Mesenteric fat pad (tissue), 1 donor: ENCODE measurements around the gene MGLL. TPM values are rescaled to one million over a fixed set of nuclear protein-coding genes. Genes with fewer than 3 reads are reported as not detected.
A peak's percentile ranks its signal among the peaks of the same experiment; 100 is the strongest.

Source experiments
- DNase-seq: peaks from one replicate; pipeline ENCODE4 v3.0.0-alpha.2; 2020; ENCODE audit warnings: low spot score
- total RNA-seq: library from RNA; stranded (reverse); fragmentation: NEBNext Ultra II Directional; extraction: Animal tissue kit (Norgen Biotek cat#: 25700); gene quantifications from one replicate; pipeline ENCODE4 v1.2.1, GENCODE V29; 2021
- donor health status: DM: yes; HTN: yes; CAD: no.

MGLL gene
- total RNA-seq, 1 donor from 2014 or later: 301 TPM

- peak; percentile 84 for DNase-seq
Measured at GRCh38 chr3:127678611-127679533, 143.4 kb downstream of the MGLL start.

DNA sequence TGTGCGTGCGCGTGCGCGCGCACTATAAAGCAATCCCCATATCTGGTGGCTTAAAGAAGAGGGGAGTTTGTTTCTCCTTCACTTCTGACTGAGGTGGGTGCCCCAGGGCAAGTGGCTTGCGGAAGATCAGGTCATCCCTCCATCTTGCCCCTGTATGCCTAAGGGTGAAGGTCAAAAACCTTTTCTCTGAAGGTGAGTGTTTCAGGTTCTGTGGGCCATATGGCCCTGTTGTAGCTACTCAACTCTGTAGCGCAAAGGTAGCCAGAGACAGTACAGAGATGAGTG, 144.1 kb downstream of the MGLL start:
- DNase-seq: no peak

DNA sequence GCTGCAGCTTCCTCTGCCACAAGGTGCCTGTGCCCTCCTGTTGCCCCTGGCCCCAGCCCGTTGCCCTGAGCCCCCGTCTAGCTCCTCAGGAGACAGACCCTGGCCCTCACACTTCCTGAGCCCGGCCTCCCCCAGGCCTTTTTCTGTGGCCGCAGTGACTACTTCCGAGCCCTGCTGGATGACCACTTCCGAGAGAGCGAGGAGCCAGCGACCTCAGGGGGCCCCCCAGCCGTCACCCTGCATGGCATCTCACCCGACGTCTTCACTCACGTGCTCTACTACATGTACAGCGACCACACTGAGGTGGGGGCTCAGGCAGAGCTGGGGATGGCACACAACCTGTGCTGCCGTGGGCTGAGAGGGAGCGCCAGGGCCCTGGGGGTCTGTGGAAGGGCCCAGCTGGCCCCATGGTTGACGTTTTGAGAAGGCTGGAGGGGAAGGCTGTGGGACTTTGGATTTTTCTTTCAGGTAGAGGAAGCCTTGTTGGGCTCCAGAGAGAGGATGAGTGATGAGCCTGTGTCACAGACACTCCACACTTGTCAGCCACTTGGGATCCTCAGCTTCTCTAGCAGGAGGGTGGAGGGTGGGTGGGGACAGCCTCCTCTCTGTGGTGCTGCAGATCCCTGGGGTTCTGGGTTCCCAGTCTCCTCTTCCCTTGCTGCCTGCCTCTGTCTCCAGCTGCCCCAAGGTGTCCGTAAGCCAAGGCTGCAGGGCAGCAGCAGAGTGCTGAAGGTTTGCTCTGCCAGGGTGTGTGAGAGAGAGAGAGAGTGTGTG, 144.6 kb downstream of the MGLL start:
- peak; percentile 72 for DNase-seq

DNA sequence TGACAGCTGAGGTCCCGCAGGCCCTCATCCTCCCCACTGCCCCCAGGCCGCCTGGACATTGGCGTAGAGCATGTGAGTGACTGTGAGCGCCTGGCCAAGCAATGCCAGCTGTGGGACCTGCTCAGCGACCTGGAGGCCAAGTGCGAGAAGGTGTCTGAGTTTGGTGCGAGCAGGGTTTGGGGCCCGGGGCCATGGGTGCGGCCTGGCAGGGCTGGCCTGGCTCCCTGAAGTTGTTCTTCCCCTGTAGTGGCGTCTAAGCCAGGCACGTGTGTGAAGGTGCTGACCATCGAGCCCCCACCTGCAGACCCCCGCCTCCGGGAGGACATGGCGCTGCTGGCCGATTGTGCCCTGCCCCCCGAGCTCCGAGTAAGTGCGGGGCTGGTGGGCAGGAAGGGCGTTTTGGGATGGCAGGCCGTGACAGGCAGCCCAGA, 145.4 kb downstream of the MGLL start:
- DNase-seq: peak; percentile 77

GRCh38 chr3:127676456-127676855, 145.9 kb downstream of the MGLL start:
- peak; percentile 82 for DNase-seq

DNA sequence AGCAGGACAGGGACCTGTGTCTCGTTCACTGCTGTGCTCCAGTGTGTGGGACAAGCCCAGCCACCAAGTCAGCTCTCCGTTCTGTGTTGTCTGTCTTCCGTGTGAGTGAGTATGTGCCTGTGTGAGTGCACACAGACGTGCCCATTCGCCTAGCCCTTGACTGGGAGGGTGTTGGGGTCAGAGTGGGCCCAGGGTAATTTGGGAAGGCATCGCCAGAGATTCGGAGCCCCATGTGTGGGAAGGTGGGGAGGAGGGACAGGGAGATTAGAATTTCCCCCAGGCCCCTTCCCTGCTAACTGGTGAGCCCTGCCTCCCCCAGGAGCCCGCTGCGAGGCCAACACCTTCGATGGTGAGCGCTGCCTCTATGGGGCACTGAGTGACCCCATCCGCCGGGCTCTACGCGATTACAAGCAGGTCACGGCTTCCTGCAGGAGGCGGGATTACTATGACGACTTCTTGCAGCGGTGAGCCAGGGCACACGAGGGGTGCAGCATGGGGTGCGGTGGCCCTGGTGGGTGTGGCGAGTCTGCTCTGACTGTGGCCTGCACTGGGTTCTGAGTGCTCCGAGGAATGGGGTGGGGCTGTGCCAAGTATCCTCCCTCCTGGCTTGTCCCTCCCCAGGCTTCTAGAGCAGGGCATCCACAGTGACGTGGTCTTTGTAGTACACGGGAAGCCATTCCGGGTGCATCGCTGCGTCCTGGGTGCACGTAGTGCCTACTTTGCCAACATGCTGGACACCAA, 146.5 kb downstream of the MGLL start:
- DNase-seq: peak; percentile 82

DNA sequence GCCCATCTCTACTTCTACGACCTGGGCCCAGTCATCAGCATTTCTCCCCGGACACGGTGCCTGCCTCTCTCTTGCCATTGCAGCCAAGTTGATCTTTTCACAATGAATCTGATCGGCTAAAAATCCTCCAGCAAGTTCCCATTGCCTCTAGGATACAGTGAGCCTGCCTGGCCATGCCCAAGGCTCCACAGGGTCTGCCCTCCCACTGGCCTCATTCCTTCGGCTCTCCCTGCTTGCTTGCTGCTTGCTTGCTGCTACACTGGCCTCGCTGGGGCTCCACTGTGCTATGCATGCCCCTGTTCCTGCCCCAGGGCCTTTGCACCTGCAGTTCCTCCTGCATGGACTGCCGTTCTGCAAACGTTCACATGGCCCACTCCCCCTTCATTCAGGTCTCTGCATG, 147.5 kb downstream of the MGLL start:
- peak; percentile 22 for DNase-seq

GRCh38 chr3:127674101-127674721, 148.1 kb downstream of the MGLL start:
- DNase-seq: peak; percentile 45

DNA sequence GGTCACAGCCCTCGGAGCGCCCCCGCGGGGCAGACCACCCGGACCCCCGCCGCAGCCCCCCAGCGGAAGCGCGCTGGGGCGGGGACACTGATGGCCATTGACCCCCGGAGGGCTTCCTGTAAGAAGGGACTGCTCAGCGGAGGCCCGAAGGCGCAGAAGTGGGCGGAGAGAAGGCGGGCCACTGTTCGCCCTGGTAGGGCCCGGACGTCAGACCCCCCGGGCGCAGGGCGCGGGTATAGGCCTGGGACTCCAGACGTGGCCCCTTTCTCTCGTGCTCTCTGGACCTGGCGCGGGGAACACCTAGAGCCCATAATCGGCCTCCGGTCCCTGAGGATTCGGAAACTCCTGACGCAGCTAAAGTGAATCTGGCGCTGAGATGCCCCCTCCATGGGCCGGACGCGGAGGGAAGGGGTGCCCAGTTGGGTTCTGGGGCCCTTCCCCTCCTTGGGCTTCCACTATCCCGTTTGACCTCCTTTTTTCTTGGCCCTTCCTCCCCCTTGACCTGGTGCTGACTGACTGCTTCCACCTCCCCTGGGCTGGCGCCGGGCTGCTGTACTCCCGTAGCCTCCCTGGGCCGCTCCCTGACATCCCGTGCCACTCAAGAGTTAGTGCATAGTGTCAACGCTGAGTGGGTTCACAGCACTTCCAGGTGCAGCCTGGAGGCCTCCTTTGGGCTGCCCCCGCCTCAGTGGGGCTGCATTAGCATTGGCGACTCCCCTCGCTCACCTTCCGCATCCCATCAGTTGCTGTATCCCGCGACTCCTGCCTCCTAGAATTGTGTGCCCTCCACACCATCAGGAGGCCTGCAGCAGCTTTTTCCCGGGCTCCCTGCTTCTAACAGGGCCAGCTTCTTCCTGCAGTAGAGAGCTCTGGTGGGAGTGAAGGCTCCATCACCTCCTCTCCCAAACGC, 148.9 kb downstream of the MGLL start:
- peak; percentile 90 for DNase-seq

- DNase-seq: peak; percentile 96
Measured at GRCh38 chr3:127672429-127673190, 149.7 kb downstream of the MGLL start, which contains the start of gene ABTB1. Gene ABTB1, plus strand, starts transcription at chr3:127672952. Its CDS starts 74 bp downstream, at chr3:127673026.

- DNase-seq: peak; percentile 90
Measured at GRCh38 chr3:127671523-127672428, 150.5 kb downstream of the MGLL start.

- DNase-seq: peak; percentile 75
Measured at GRCh38 chr3:127670761-127671522, 151.4 kb downstream of the MGLL start.

DNA sequence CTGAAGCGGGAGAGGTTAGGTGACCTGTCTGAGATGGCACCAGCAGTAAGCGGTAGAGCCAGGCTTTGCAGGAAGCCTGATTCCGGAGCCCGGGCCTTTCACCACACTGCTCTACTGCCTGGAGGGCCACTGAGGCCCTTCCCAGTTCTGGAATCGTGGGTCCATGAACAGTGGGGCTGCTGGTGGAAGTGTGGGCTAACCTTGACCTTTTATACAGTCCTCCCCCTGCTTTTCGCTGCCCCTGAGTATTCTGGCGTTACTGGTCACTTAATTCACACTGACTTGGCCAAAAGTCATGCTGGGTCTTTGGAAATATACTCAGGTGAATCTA, 152.1 kb downstream of the MGLL start:
- peak; percentile 72 for DNase-seq

DNA sequence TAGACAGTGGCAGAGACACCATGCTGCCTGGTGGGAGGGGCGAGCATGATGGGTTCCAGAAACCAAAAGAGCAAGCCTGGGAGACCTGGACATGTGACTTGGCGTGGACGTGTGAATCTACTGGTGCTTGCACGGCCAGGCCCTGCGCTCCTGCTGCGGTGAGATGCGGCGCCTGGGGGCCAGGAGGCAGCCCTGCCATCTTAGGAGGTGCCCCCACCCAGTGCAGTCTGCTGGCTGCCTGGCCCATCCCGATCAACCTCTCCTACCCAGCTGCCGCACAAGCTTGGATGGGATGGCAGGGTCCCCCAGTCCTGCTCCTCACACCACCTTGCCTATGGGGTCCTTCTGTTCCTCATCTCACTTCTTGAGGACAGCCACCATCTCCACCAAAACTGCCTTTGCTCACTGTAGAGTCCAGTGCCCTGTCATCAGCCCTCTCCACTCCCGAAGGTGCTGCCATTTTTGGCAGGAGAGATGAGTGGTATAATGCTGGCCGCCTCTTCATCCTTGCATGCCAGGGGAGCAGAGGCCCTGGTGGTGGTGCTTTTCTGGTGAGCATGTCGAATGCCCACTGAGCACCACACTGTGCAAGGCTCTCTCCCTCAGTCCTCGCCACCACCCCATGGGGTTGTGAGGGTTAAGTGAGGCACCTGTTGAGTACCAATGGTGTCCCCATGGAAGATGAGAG, 152.6 kb downstream of the MGLL start:
- DNase-seq: peak; percentile 77

GRCh38 chr3:127668906-127669305, 153.4 kb downstream of the MGLL start:
- DNase-seq: peak; percentile 83

DNA sequence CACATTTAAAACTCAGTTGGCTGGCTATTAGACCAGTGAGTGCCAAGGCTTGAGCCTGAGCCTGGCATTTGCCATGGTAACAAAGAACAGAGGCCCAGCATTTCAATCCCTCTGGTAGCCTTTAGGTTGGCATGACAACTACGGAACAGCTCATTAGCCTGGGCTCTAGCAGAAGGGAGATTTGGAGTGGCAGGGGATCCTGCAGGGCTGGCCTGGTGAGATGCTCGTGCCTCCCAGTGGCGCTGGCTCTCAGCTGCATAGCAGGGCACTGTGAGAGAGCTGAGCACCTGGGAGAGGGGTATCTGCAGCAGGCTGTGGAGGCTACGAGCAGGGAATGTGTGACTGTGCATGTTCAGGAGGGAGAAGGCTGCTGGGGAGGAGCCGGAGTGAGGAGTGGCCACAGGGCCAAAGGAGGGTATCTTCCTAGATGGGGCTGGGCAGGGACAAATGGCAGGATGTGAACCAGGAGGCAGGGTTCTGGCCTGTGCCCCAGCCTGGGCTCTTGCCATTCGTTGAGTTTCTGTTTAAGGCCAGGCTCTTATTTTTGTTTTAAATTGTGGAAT, 155.1 kb downstream of the MGLL start:
- DNase-seq: peak; percentile 77

- DNase-seq: peak; percentile 43
Measured at GRCh38 chr3:127666676-127667075, 155.6 kb downstream of the MGLL start.
